K562 (cell line): ENCODE data around the gene ITPK1. TPM values are rescaled to one million over a fixed set of nuclear protein-coding genes. Genes with fewer than 3 reads are reported as not detected.
A peak's percentile ranks its signal among the peaks of the same experiment; 100 is the strongest.

ENCODE experiments used
- ATAC-seq: fragments of 200-7000 bp; cut with Tn5 transposase; 3 replicates; pipeline ENCODE4 v1.9.1; 2020; ENCODE audit warnings: moderate library complexity
- BruUV-seq: library from RNA; stranded (reverse); fragments of 400-500 nt; replicated peaks from 2 replicates; lab custom pipeline; 2021; lab: Mats Ljungman, UMichigan
- CTCF ChIA-PET: fragments of 300-600 bp; formaldehyde crosslinking; extraction: SDS; loops from one replicate; lab custom pipeline; 2021; ENCODE audit warnings: low intra/inter-chr PET ratio; lab: Yijun Ruan, JAX
- POLR2A ChIA-PET: fragments of 300-600, 350-650 bp; sonication (Branson Sonifier 250); formaldehyde crosslinking; extraction: SDS; loops from one replicate; lab custom pipeline; 2021; ENCODE audit warnings: antibody characterized with exemption, inconsistent platforms; lab: Yijun Ruan, JAX
- DNase-seq, 4 experiments: peaks; one replicate each; pipeline versions ENCODE4 v3.0.0 to v3.0.0-alpha.2; 2011 to 2018; ENCODE audit warnings: low spot score in 3 of 4, mixed read lengths in 3 of 4; ENCODE audit errors: extremely low read depth in 1 of 4
- FAIRE-seq: peaks from 2 replicates; lab custom pipeline; 2011; peaks lifted over from hg19 to GRCh38; lab: Jason Lieb, UNC
- H2AFZ ChIP-seq: 2 replicates; pipeline ENCODE4 v1.6.0; 2011; ENCODE audit warnings: low read depth, low read length, control low read depth, inconsistent platforms
- H3K27ac ChIP-seq: fragments of 200-600 bp; 3 replicates; pipeline ENCODE4 v1.8.0; 2011; ENCODE audit warnings: low read depth, mild to moderate bottlenecking, control low read depth, inconsistent platforms, low read length, moderate library complexity, mixed read lengths; ENCODE audit errors: extremely low read depth
- H3K27me3 ChIP-seq, 2 experiments: fragments of 300-600 bp in 1 of 2; 2 replicates in 1 of 2; 3 replicates in 1 of 2; pipeline versions ENCODE4 v1.6.0 to v1.8.0; 2011; ENCODE audit warnings: inconsistent platforms in 2 of 2, low read length in 2 of 2, mild to moderate bottlenecking in 1 of 2, mixed read lengths in 1 of 2, moderate library complexity in 1 of 2; ENCODE audit not compliant: control insufficient read depth in 2 of 2, insufficient read depth in 2 of 2
- H3K36me3 ChIP-seq: fragments of 300-600 bp; 3 replicates; pipeline ENCODE4 v1.8.0; 2011; ENCODE audit warnings: mild to moderate bottlenecking, low read length, inconsistent platforms; ENCODE audit not compliant: control insufficient read depth, insufficient read depth
- H3K4me1 ChIP-seq, 2 experiments: fragments of 200-600 bp in 1 of 2; replicated peaks in 1 of 2; 2 replicates in 1 of 2; 3 replicates in 1 of 2; pipeline versions ENCODE4 v1.5.1 to v1.8.0; 2011; ENCODE audit warnings: inconsistent platforms in 2 of 2, low read length in 2 of 2, mild to moderate bottlenecking in 1 of 2, mixed read lengths in 1 of 2, moderate library complexity in 1 of 2; ENCODE audit not compliant: control insufficient read depth in 2 of 2, insufficient read depth in 2 of 2
- H3K4me2 ChIP-seq: 2 replicates; pipeline ENCODE4 v1.6.1; 2011; ENCODE audit warnings: low read length, control low read depth, inconsistent platforms, mixed read lengths; ENCODE audit not compliant: insufficient read depth
- H3K4me3 ChIP-seq: fragments of 200-600 bp; sonication (generic), shearing (Covaris generic); 2 replicates; pipeline ENCODE4 v1.5.1; 2016; ENCODE audit warnings: control low read depth, inconsistent platforms
- H3K79me2 ChIP-seq: fragments of 200-600 bp; 3 replicates; pipeline ENCODE4 v1.8.0; 2011; ENCODE audit warnings: low read length, inconsistent platforms; ENCODE audit not compliant: control insufficient read depth, insufficient read depth
- H3K9ac ChIP-seq, 2 experiments: 2 replicates each; pipeline versions ENCODE4 v1.6.0 to v1.6.1; 2011; ENCODE audit warnings: low read depth in 2 of 2, low read length in 2 of 2, control low read depth in 1 of 2, inconsistent platforms in 1 of 2, mild to moderate bottlenecking in 1 of 2, mixed read lengths in 1 of 2; ENCODE audit not compliant: insufficient read depth in 1 of 2
- H3K9me1 ChIP-seq: one replicate; pipeline ENCODE4 v1.6.0; 2011; ENCODE audit warnings: inconsistent platforms, mild to moderate bottlenecking, low read length, moderate library complexity; ENCODE audit not compliant: control insufficient read depth, insufficient read depth
- H3K9me3 ChIP-seq: replicated peaks from 2 replicates; pipeline ENCODE4 v1.5.1; 2011; ENCODE audit warnings: low read depth, low read length, inconsistent platforms; ENCODE audit not compliant: control insufficient read depth, insufficient read depth
- H4K20me1 ChIP-seq: replicated peaks from 2 replicates; pipeline ENCODE4 v1.6.1; 2011; ENCODE audit warnings: low read length, inconsistent platforms, mixed read lengths; ENCODE audit not compliant: control insufficient read depth, insufficient read depth
- CTCF ChIP-seq, 3 experiments: IDR thresholded peaks in 2 of 3; conservative IDR thresholded peaks in 1 of 3; 2 replicates each; pipeline ENCODE4 v1.5.1; 2011 to 2012; ENCODE audit warnings: low read length in 3 of 3, mild to moderate bottlenecking in 3 of 3, control low read depth in 2 of 3, improper control_type of control experiment in 1 of 3, inconsistent platforms in 1 of 3, low read depth in 1 of 3, mixed read lengths in 1 of 3, moderate library complexity in 1 of 3; ENCODE audit not compliant: insufficient read depth in 2 of 3
- E2F6 ChIP-seq, 2 experiments: IDR thresholded peaks; 2 replicates each; pipeline ENCODE4 v1.6.1; 2011; ENCODE audit warnings: borderline replicate concordance in 1 of 2, control low read depth in 1 of 2, low read depth in 1 of 2, low read length in 1 of 2, mild to moderate bottlenecking in 1 of 2, mixed read lengths in 1 of 2, moderate library complexity in 1 of 2; ENCODE audit not compliant: insufficient read depth in 1 of 2, insufficient read length in 1 of 2, poor library complexity in 1 of 2, severe bottlenecking in 1 of 2; ENCODE audit errors: extremely low read depth in 1 of 2
- MED1 ChIP-seq: sonication (generic); formaldehyde crosslinking; IDR thresholded peaks from 2 replicates; pipeline ENCODE4 v1.8.1; 2023; ENCODE audit warnings: missing genetic modification reagents, borderline replicate concordance
- NCOA6 ChIP-seq: fragments of 450-650 bp; IDR thresholded peaks from 2 replicates; pipeline ENCODE4 v1.6.1; 2017; ENCODE audit warnings: mild to moderate bottlenecking
- RB1 ChIP-seq: fragments of 450-650 bp; IDR thresholded peaks from 2 replicates; pipeline ENCODE4 v1.6.1; 2017; ENCODE audit warnings: low read depth, mild to moderate bottlenecking
- ZZZ3 ChIP-seq: fragments of 450-650 bp; IDR thresholded peaks from 2 replicates; pipeline ENCODE4 v1.6.1; 2016; ENCODE audit warnings: antibody characterized with exemption, mild to moderate bottlenecking, moderate library complexity
- WGBS: fragments of 100-300 bp; shearing (Covaris generic); methylation state at CpG from one replicate; pipeline ENCODE4 v1.1.6; 2016; ENCODE audit warnings: low coverage, mixed read lengths; ENCODE audit not compliant: insufficient coverage; ENCODE audit errors: missing lambda C conversion rate; 5-methylcytosine and 5-hydroxymethylcytosine counted together
- in situ Hi-C: fragments of 300-500 bp; cut with MboI; formaldehyde crosslinking; loops from 4 replicates; pipeline ENCODE4 v1.15.0; 2018; ENCODE audit warnings: inconsistent platforms, mixed read lengths
- intact Hi-C: fragments of 100-400 bp; cut with micrococcal nuclease; formaldehyde crosslinking; loops from 2 replicates; pipeline ENCODE4 v1.14.2; 2022
- polyA plus RNA-seq, 8 experiments: library from polyadenylated mRNA; depleted of rRNA in 4 of 8; stranded (reverse) in 5 of 8; unstranded in 3 of 8; fragments of >200 nt; fragmentation: Nextera tagmentation in 2 of 8; fragmentation: Illumina TruSeq in 1 of 8; extraction: Ambion mirVana in 2 of 8; extraction: Trizol in 1 of 8; gene quantifications; 2 replicates each; pipeline versions ENCODE4 v1.2.1 to v1.2.3, GENCODE V29; 2011 to 2014; ENCODE audit warnings: inconsistent platforms in 1 of 8, missing spikeins in 1 of 8
- total RNA-seq, 7 experiments: library from RNA; depleted of rRNA in 6 of 7; stranded (reverse); fragments of >200 nt in 6 of 7; fragmentation: Illumina TruSeq in 2 of 7; extraction: Trizol in 2 of 7; gene quantifications; 2 replicates each; pipeline versions ENCODE4 v1.2.1 to v1.2.3, GENCODE V29; 2011 to 2021; ENCODE audit warnings: low replicate concordance in 1 of 7
- TF ChIP-seq, protein P1 (sequence below), 2 experiments: fragments of 450-650 bp; formaldehyde crosslinking in 1 of 2; IDR thresholded peaks; 2 replicates each; pipeline versions ENCODE4 v1.4.0 to v1.6.1; 2014 to 2020; ENCODE audit warnings: mild to moderate bottlenecking in 2 of 2, borderline replicate concordance in 1 of 2, low read depth in 1 of 2

The ITPK1 gene
- total and polyA plus RNA-seq, 9 of the 15 experiments (the other 6 are each of a cell fraction or from before 2014, with no cell fraction given), result 1.2 to 39.2 (median 23.0) TPM

- Histone ChIP-seq H3K9me1 (no peaks in the 10 kb centered on the region), H3K9ac (no peak overlapping the region), H3K36me3 (no peaks in the 10 kb centered on the region), H3K4me2 (no peak overlapping the region), H3K79me2 (no peaks in the 10 kb centered on the region), H2AFZ (no peak overlapping the region), H3K4me3 (no peak overlapping the region), H3K4me1 (no peaks in the 10 kb centered on the region; a peak in 1 of 5 replicates), H3K27ac (no peak overlapping the region), H3K9me3 (no peaks in the 10 kb centered on the region), H3K27me3 (no peaks in the 10 kb centered on the region), H4K20me1 (no peaks in the 10 kb centered on the region)
- ChIA-PET CTCF (interaction anchor here (2.7 kb wide), 1 partner anchor 47 kb away, joined by 11 read pairs; no protein-coding TSS in a partner anchor), POLR2A (no interaction called here)
- ATAC-seq (peak; percentile 88), DNase-seq (peak; percentile 42 to 70 (median 56)), FAIRE-seq (no peak)
- 28% methylated on average over 4 of the region's 4 CpGs for WGBS
- BruUV-seq, result no TSS peak
- in situ Hi-C loops, result no loop called here
- intact Hi-C loops, result loop anchor here (1.0 kb wide), 1 partner anchor 47 kb away; no protein-coding TSS in a partner anchor
- TF ChIP-seq NCOA6 (no peak), MED1 (CRISPR knock-in tag) (no peak), ZZZ3 (no peak), E2F6 (IDR thresholded peaks at IDR 0.05; ENCODE audit: borderline replicate concordance in 1 of 2, extremely low read depth in 1 of 2, insufficient read depth in 1 of 2, insufficient read length in 1 of 2, low read depth in 1 of 2, low read length in 1 of 2, poor library complexity in 1 of 2, severe bottlenecking in 1 of 2) (peak in 1 of 2 experiments; percentile 77), RB1 (peak; percentile 61; the same call in 1 of the 2 replicates), CTCF (IDR thresholded peaks at IDR 0.05 in 2 of 3, conservative IDR thresholded peaks at IDR 0.05 in 1 of 3; ENCODE audit: insufficient read depth in 2 of 3, low read depth in 1 of 3, low read length in 3 of 3) (peak; percentile 8 to 61 (median 56); a peak in 4 of 6 replicates)
- TF ChIP-seq, protein P1, sequence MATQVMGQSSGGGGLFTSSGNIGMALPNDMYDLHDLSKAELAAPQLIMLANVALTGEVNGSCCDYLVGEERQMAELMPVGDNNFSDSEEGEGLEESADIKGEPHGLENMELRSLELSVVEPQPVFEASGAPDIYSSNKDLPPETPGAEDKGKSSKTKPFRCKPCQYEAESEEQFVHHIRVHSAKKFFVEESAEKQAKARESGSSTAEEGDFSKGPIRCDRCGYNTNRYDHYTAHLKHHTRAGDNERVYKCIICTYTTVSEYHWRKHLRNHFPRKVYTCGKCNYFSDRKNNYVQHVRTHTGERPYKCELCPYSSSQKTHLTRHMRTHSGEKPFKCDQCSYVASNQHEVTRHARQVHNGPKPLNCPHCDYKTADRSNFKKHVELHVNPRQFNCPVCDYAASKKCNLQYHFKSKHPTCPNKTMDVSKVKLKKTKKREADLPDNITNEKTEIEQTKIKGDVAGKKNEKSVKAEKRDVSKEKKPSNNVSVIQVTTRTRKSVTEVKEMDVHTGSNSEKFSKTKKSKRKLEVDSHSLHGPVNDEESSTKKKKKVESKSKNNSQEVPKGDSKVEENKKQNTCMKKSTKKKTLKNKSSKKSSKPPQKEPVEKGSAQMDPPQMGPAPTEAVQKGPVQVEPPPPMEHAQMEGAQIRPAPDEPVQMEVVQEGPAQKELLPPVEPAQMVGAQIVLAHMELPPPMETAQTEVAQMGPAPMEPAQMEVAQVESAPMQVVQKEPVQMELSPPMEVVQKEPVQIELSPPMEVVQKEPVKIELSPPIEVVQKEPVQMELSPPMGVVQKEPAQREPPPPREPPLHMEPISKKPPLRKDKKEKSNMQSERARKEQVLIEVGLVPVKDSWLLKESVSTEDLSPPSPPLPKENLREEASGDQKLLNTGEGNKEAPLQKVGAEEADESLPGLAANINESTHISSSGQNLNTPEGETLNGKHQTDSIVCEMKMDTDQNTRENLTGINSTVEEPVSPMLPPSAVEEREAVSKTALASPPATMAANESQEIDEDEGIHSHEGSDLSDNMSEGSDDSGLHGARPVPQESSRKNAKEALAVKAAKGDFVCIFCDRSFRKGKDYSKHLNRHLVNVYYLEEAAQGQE (IDR thresholded peaks at IDR 0.05; ENCODE audit: borderline replicate concordance), result peak; percentile 22; the same call in 1 of the 2 replicates
- TF ChIP-seq, protein P1 (CRISPR knock-in tag; IDR thresholded peaks at IDR 0.05; ENCODE audit: low read depth), result no peak
Measured at GRCh38 chr14:93160353-93160801, 44.7 kb upstream of the ITPK1 start.
